DMS 273 treated with DMSO at 0.1 percent for 48 hours (cell line): Measurements from ENCODE around the gene ABHD11.
"Not testable (repeated sequence)": the region's sequence is repeated elsewhere in the genome, so short reads cannot be mapped to it uniquely, and the experiment has no call there.

Experiments
- DNase-seq: peaks from one replicate; lab custom pipeline; 2025; lab: John Stamatoyannopoulos, UW

ABHD11 gene, protein sequence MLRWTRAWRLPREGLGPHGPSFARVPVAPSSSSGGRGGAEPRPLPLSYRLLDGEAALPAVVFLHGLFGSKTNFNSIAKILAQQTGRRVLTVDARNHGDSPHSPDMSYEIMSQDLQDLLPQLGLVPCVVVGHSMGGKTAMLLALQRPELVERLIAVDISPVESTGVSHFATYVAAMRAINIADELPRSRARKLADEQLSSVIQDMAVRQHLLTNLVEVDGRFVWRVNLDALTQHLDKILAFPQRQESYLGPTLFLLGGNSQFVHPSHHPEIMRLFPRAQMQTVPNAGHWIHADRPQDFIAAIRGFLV

DNA sequence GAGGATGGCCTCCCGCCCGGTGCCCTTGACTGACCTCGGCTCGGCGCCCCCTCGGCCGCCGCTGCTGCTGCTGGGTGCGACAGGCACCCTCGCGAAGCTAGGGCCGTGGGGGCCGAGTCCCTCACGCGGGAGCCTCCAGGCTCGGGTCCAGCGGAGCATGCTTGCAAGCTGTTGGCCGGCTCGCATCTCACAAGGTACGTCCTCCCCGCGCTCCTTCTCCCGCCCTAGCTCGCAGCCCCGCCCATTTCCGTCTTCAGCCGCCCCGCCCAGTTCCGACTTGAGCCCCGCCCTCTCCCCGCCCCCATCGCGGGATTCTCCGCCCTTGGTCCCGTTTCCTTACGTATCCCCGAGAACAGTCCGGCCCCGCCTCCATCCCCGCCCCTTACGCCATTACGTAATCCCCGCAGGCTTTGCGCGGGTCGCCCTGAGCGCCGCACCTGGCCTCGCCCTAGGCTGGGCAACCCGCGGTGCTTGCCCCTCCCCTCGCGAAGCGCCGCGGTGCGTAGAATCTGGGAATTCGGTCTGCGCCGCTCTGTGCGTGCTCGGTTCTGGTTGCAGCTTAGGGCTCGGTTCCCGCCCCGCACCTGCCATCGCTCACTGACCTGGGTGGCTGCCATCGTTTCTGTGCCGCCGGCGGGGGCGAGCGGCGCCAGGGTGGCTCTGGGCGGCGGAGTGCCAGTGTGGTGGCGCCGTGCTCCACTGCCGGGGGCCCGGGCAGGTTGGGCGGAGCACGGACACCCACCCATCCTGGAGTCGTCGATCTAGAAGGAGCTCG, at the start of gene ABHD11:
TSS of gene ABHD11 (minus strand) at position 191 of the 775 bp plus-strand sequence. CDS start at position 159, 32 bp downstream.
- peak; percentile 95 for DNase-seq

GRCh38 chr7:73787786-73788048, 49.1 kb upstream of the ABHD11 start:
- DNase-seq: not testable (repeated sequence)

- DNase-seq: no peak
Observed at GRCh38 chr7:73786588-73786987, 48.0 kb upstream of the ABHD11 start.

GRCh38 chr7:73779517-73779916, 40.9 kb upstream of the ABHD11 start:
- no peak for DNase-seq

- DNase-seq: no peak
Observed at GRCh38 chr7:73778801-73779389, 40.3 kb upstream of the ABHD11 start.

DNA sequence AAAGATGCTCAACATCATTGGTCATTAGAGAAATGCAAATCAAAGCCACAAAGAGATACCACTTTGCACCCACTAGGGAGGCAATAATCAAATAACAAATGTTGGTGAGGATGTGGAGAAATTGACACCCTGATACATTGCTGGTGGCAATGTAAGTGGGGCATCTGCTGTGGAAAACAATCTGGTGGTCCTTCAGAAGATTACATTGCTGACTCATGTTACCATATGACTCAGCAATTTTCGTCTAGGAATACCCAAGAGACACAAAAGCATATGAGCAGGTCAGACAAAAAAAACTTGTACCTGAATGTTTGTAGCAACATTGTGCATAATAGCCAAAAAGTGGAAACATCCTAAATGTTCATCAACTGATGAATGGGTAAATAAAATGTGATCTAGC, 36.3 kb upstream of the ABHD11 start:
- DNase-seq: no peak

GRCh38 chr7:73773700-73774517, 35.3 kb upstream of the ABHD11 start:
- no peak for DNase-seq

- DNase-seq: no peak
Observed at GRCh38 chr7:73770860-73771670, 32.5 kb upstream of the ABHD11 start.

GRCh38 chr7:73770002-73770859, 31.6 kb upstream of the ABHD11 start, which contains the start of gene CLDN3:
Gene CLDN3, minus strand, starts transcription at chr7:73770270. Its CDS starts 221 bp downstream, at chr7:73770049.
- DNase-seq: no peak

DNA sequence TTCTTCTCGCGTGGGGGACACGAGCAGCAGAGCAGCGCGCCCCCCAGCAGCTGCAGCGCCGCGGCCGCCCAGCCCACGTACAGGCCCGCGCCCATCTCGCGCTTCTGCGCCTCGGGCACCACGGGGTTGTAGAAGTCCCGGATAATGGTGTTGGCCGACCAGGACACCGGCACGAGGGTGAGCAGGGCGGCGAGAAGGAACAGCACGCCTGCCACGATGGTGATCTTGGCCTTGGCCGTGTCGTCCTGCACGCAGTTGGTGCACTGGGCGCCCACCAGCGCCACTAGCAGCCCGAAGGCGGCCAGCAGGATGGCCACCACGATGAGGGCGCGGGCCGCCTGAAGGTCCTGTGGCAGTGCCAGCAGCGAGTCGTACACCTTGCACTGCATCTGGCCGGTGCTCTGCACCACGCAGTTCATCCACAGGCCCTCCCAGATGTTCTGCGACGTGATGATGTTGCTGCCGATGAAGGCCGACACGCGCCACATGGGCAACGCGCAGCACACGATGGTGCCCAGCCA, 30.9 kb upstream of the ABHD11 start:
- no peak for DNase-seq

DNA sequence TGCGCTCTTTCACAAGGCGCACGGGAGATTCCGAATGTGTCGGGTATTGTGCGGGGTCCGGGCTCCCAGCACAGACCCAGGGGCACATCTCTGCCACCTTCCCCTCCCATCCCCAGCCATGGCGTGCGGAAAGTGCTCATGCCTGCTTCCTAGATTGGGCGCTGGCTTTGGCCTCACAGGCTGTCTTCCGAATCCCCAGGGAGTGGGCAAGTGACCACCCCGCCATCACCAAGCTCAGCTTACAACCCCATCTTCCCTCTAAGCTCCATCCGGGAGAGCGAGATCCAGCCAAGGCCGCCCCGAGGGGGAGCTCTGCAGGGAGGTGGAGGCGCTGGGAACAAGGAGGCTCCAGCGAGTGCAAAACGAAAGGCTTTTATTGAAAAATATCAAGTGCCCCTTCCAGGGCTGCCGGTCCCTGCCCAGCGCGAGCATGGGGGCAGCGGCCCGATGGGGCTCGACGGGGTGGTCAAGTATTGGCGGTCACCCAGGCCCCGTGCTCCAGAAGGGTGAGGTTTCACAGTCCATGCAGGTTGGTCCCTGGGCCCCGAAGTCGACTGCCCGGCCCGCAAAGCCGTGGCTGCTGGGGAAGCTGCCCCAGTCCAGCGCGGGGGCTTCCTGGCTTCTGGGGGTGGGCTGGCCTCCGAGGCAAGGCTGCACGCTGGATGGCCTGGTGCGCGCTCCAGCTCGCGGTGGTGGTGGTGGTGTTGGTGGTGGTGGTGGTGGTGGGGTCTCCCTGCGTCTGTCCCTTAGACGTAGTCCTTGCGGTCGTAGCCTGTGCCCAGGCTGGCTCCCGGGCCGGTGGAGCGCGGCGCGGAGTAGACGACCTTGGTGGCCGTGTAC, 30.3 kb upstream of the ABHD11 start:
- DNase-seq: no peak

- DNase-seq: no peak
Observed at GRCh38 chr7:73766556-73767229, 28.1 kb upstream of the ABHD11 start.

DNA sequence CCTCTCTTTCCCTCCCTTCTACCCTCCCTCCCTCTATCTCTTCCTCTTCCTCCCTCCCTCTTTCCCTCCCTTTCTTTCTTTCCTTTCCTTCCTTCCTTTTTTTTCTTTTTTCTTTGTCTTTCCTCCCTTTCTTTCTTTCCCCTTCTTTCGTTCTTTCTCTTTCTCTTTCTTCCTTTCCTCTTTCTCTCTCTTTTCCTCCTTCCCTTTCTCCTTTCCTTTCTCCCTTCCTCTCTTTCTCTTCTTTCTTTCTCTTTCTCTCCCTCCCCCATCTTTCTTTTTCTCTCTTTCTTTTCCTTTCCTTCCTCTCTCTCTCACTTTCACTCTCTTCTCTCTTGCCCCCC, 24.0 kb upstream of the ABHD11 start:
- DNase-seq: no peak

GRCh38 chr7:73761854-73762658, 23.5 kb upstream of the ABHD11 start:
- DNase-seq: no peak

- DNase-seq: no peak
Observed at GRCh38 chr7:73758581-73759138, 20.1 kb upstream of the ABHD11 start.

DNA sequence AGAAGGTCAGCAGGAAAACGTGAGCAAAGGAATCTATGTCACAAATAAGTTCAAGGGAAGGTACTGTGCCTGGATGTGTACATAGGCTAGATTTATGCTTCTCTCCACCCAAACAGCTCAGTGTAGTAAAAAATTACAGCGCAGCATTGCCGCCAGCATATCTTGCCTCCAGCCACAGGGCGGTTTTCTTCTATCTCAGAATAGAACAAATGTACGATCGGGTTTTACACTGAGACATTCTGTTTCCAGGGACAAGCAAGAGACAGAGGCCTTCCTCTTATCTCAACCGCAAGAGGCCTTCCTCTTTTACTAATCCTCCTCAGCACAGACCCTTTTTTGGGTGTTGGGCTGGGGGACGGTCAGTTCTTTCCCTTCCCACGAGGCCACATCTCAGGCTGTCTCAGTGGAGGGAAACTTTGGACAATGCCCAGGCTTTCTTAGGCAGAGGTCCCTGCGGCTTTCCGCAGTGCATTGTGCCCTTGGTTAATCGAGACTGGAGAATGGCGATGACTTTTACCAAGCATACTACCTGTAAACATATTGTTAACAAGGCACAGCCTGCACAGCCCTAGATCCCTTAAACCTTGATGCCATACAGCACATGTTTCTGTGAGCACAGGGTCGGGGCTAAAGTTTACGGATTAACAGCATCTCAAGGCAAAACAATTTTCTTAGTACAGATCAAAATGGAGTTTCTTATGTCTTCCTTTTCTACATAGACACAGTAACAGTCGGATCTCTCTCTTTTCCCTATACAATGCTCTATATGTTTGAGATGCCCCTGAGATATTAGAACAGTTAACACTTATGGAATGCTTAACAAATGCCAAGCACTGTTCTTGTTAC, 11.6 kb upstream of the ABHD11 start:
- no peak for DNase-seq

DNA sequence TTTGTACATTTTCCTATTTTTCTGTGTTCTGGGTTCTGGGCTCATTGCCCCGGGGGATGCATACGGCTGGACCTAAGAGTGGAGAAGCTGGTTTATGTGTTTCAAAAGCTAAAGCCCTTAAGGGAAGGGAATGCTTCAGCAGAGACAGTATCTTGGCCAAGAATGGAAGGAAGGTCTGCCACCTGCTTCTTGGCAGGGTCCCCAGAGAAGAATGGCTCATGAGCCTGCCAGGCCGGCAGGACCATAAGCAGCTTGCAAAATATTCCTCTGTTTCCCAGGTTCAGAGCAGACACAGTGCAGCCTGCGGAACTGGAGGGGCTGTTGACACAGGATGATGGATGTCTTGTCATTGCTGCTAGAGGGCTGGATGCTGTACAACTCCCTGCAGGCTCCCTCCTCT, 7.8 kb upstream of the ABHD11 start:
- peak; percentile 52 for DNase-seq
